Fibroblast of skin of right quadriceps (primary cell): ENCODE data around the gene CDC14B.
"Not testable (repeated sequence)": the region's sequence is repeated elsewhere in the genome, so short reads cannot be mapped to it uniquely, and the experiment has no call there.

Experiments used
- DNase-seq: peaks from one replicate; pipeline ENCODE4 v3.0.0-alpha.2; 2013

CDC14B gene

DNA sequence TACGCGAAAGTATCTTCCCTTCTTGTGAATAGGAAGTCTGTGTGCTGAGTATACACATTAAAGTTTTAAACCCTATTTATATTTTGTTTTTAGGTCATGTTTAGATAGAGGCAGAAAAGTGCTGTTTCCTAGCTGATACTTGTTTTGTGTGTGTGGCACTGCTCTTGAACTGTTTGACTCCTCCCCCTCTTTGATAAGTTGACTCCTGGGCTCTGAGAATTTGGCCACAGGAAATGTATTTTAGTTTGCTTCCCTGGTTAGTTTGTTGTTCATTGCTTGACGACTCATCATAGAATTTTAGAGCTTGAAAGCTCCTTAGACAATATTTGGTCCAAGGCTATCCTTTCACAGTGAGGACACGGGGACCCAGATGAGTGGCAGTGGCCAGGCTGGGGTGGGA, 2.0 kb upstream of the CDC14B start:
- DNase-seq = no peak

DNA sequence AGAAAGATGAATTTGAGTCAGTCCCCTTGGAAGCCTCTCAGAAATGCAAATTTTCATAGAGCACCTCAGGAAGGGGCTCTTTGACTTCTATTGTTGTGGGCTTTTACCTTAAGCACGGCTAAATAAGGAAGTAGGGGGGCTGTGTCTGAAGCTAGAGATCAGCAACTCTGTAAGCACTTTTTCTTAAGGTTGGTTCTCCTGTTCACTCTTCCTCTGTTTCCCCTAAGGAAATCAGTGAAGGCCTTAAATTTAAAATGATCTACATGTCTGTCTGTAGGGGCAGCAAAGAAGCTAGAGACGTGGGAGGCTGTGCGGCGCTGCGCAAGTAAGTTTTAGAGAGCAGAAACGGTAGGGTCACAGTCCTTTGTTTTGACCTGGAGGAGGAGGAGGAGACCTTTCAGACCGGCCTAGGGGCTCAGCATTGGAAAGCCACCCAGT, 1.2 kb upstream of the CDC14B start:
- DNase-seq = no peak

- no peak for DNase-seq
Measured at GRCh38 chr9:96620181-96620514, 505 bp upstream of the CDC14B start.

DNA sequence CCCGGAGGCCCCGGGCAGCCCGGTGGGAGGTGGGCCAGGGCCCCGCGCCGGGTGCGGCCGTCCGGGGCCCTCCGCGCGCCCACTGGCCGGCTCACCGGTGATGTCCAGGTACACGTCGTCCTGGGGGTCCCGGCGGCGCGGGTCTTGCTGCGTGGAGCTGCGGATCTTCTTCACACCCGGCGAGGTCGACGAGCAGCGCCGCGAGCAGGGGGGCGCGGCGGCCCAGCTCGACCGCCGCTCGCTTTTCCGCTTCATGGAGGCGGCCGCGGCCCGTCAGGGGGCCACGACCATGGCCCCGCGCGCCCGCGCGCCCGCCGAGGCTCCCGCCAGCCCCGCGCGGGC, 548 bp downstream of the CDC14B start:
- DNase-seq = no peak

DNA sequence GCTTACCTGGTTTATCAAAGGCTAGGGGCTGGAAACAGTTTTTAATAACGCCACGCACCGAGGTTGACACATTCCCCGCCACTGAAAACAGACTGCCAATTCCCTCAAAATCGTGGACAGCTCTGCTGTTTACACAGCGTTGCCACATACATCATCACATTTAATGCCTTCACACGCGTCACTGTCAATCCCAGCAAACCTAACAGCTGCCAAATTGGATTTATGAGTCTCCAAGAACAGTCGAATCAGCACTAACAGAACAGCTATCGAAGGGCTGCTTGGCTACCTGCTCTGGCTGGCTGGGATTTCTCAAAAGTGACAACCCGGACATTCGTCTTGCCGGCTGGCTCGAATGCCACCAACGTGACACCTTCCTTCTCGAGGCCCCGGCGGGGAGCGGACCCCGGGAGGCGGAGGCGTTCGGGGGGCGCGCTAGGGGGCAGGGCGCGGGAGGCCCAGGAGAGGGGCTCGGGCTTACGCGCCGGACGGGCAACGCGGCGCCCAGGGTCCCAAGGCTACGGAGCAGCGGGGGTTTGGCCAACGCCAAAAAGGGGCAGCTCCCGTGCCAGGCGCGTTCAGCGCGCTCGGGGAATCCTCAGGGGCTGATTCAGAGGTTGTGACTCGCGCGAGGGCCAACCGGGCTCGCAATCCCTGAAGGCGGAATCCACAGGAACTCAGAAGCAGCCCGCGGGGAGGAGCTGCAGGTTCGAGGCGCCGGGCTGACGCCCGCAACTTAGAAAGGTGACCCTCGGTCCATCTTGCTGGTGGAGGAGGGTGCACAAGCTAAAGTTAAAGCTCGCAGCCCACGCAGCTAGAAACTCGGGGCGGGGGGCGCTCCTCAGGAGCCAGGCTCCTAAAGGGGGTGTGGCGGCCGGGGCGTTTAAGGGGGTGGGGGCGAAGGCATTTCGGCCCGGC, 1.2 kb downstream of the CDC14B start:
- peak; percentile 33 for DNase-seq

DNA sequence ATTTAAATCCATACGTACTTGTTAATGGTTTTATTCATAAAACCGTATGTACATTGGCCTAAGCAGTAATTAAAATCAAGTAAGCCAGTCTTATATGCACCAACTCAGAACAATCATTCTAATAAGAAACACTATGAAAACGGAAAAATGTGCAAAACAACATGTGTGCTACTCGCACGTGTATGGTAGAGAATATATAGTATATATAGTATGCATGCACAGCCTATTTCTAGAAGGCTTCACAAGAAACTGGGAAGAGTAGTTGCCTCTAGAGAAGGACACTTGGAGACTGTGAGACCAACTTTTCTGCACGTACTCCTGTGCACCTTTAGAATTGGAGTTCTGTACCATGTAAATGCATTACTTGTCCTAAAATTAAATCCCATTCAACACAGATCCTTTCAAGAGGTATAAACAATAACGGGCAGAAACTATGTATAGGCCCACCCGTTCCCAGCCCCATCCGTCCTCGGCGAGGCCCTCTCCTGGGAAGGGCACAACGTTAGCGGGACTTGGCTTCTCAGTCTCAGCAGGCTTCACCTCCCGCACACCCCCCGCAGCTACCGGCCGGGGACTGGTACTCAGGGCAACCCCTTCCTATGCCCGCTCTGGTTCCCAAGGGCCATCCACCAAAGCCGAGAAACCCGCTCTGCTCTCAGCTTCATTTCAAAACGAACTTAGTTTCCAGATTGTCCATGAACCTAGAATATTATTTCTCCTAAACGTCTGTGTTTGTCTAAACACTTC, 2.0 kb downstream of the CDC14B start:
- no peak for DNase-seq

GRCh38 chr9:96616817-96617438, 2.7 kb downstream of the CDC14B start:
- DNase-seq = no peak

DNA sequence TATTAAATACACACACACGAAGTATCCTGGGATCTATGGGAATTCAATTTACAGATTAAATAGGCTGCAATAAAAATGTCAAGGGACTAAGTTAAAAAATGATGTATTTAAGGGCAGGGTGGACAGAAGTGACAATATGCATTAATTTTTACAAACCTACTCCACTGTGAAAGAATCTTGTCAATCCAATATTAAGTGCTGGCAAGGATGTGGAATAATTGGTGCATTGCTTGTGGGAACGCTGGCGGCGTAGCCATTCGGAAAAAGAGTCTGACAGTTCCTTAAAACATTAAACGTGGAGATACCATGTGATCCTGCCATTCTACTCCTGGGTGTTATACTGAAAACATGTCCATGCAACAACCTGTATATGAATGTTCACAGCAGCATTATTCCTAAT, 4.2 kb downstream of the CDC14B start:
- DNase-seq = no peak

DNA sequence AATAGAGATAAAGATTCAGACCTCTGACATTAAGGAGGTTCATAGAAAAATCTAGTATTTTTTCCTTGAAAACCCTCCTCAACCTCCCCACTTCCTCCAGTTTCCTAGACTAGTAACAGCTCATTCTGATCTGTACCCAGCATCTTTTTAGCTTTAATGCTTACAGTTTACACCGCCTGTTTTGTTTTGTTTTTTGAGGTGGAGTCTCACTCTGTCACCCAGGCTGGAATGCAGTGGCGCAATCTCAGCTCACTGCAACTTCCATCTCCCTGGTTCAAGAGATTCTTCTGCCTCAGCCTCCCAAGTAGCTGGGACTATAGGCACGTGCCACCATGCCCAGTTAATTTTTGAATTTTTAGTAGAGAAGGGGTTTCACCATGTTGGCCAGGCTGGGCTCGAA, 5.0 kb downstream of the CDC14B start:
- DNase-seq = not testable (repeated sequence)

DNA sequence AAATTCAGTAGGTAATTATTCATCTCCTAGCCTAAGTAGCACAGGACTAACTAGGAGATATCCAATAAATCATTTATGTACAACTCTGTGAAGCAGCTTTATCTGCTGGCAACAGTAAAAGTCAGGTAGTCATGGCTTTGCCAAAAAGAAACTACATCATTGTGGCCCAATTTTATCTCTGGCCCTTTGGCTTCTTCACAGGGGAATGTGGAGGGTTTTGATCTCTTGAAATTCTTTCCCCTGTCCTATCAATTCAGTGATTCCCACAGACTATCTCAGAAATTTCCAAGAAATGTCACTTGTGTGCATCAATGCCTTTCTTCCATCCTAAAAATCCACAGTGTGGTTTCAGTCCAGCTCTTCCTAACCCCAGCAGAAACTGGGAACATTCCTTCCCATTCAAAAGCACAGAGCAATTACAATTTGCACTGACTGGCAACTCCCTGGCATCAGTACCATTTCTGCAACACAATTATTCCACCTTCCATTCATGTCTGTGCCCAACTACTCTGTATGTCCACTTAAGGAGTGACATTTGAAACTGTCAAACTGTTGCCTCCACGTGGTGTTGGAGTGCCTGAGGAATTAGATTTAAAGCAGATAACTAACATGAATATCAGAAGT, 6.6 kb downstream of the CDC14B start:
- no peak for DNase-seq

GRCh38 chr9:96612105-96612965, 7.3 kb downstream of the CDC14B start:
- DNase-seq = peak; percentile 81

DNA sequence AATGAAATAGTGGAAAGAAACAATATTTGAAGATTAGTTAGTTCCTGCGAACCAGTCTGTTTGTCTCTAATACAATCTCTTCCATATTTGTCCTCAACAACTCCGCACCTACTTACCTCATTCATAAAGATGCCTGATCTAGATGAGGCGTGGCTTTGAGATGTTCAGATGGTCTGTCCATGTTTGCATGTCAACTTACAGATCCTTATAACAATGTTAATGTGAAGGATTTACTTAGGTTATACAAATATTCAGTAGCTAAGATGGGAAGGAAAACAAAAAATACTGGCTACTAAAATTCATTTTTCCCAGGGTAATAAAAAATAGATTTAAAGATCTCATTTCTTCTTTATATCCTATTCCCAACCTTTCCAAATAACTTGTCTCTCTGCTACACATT, 8.3 kb downstream of the CDC14B start:
- no peak for DNase-seq

DNA sequence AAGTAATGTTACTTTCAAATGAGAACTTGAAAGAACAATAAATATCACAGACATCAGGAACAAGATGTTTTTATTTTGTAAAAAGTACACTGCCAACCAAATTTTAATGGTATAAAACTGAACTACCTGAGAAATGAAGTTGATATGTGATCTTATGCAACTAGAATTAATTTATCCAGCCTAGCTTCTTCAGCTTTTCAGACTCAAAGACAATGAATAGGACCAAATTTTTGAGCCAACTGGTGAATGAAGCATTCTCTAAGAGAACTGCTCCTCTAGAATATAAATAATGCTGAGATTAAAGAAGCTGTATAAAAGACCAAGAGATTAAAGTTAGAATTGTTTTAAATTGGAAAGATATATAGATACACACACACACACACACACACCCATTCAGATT, 9.9 kb downstream of the CDC14B start:
- DNase-seq = no peak

DNA sequence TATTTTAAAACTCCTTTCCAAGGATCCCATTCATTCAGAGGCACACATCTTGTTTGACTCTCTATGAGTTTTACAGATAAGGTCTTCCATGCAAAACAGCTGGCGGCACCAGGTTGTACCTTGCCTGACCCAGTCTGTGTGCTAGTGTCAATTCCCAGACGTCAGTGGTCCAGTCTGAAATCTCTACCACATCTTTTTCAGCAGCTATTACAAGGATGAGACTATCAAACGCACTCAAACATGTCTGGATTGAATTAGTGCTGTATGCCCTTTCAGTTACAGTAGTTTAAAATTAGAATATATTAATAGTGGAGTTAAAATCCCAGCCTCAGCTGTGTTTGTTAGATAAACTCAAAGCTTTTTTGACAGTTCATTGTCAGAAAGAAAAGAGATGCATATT, 11.7 kb downstream of the CDC14B start:
- no peak for DNase-seq

- no peak for DNase-seq
Measured at GRCh38 chr9:96605328-96605727, 14.3 kb downstream of the CDC14B start.

DNA sequence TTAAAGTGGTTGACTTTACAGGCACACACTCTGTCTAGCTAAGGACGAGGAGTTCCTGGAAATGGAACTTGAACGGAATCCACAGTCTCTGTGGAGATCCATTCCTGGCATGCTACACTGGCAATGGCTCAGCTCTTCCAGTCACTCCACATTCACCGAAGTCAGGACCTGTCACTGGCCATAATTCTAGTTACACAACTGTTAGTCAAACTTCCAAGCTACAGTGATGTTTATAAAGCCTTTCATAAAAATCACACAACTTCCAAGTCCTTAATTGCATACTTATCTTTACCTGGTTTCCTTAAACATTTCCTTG, 15.7 kb downstream of the CDC14B start:
- DNase-seq = no peak

DNA sequence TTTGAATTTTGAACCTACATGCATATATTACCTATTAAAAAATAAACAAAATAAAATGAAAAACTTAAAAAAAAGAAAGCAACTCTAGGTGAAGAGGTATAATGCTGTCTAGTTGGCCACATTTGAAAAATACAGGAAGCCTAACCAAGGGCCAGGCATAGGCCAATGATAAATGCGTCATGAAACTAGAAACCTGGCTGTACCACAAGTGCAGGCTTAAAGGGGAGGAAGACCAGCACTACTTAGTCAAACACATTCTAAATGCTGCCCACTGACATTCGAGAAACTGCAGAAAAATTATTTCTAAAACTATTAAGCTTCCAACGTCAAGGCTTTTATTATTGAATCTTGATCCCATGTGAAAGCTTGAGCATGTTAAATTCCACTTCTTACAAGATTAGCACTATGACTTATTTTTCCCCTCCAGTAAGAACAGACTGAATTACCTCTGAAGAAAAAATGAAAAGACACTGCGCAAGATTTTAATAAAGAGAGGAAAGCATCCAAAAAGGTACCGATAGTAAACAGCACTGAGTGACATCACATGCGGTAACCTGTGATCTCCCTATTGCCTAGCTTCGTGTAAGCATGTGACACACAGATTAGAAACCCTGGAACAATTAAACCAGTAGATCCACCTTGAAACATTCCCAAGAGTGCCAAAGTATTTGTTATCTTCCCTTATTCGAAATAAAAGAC, 16.2 kb downstream of the CDC14B start:
- no peak for DNase-seq

DNA sequence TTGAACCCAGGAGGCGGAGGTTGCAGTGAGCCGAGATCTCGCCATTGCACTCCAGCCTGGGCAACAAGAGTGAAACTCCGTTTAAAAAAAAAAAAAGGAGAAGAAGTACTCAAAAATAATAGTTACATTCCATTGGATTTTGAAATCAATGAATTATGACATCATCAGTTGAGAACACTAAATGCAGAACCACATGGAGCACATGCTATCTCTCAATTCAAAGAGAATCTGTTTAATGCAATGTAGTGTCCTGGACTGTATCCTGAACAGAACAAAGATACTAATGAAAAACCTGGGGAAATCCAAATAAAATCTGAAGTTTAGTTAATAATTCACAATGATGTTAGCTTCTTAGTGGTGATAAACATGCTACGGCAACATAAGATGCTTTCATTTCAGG, 20.3 kb downstream of the CDC14B start:
- DNase-seq = peak; percentile 28

DNA sequence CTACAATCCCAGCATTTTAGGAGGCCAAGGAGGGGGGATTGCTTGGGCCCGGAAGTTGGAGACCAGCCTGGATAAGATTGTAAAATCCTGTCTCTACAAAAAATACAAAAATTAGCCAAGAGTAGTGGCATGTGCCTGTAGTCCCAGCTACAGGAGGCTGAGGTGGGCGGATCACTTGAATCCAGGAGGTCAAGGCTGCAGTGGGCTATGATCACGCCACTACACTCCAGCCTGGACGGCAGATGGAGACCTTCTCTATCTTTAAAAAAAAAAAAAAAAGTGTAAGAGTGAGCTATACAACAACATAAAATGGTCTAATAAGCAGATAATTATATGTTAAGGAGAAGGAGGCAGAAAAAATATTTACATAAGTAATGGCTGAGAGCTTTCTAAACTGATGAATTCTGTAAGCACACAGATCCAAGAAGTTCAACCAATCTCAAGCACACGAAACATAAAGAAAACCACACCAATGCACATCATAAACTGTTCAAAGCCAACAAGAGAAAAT, 23.0 kb downstream of the CDC14B start:
- no peak for DNase-seq

GRCh38 chr9:96587338-96588315, 32.0 kb downstream of the CDC14B start:
- DNase-seq = no peak

DNA sequence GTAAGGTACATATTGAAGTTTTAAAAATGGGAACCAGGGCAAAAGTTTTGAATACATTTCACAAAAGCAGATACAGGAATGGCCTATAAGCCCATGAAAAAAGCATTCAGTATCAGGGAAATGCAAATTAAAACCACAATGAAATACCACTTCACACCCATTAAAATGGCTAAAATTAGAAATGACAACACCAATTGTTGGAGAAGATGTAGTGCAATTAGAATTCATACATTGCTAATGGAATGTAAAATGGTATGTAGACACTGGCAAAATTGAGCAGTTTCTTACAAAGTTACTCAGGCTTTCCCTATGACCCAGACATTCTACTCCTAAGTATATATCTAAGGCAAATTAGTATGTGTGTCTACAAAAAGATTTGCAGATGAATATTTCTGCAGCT, 34.2 kb downstream of the CDC14B start:
- DNase-seq = peak; percentile 39
